Testis (tissue), 3 donors: ENCODE data around the gene MACROD2. TPM values are rescaled to one million over a fixed set of nuclear protein-coding genes. Genes with fewer than 3 reads are reported as not detected.

Experiments used
- DNase-seq: peaks from one replicate; pipeline ENCODE4 v3.0.0-alpha.2; 2019
- H3K27ac ChIP-seq, 2 donors: fragments of 200-600 bp; sonication (generic); one replicate each; pipeline ENCODE4 v1.5.1; 2019
- H3K27me3 ChIP-seq: fragments of 200-600 bp; sonication (generic); one replicate; pipeline ENCODE4 v1.5.1; 2019
- H3K36me3 ChIP-seq: fragments of 200-600 bp; sonication (generic); one replicate; pipeline ENCODE4 v1.5.1; 2017; ENCODE audit warnings: low read depth; ENCODE audit errors: missing control alignments
- H3K4me1 ChIP-seq: fragments of 200-600 bp; sonication (generic); one replicate; pipeline ENCODE4 v1.5.1; 2019
- H3K4me3 ChIP-seq, 2 donors: fragments of 200-600 bp; sonication (generic); one replicate each; pipeline ENCODE4 v1.5.1; 2017 to 2019
- H3K9me3 ChIP-seq: fragments of 200-600 bp; sonication (generic); one replicate; pipeline ENCODE4 v1.5.1; 2017
- POLR2A ChIP-seq: fragments of 450-650 bp; IDR thresholded peaks from one replicate; pipeline ENCODE4 v1.6.1; 2017; ENCODE audit warnings: antibody characterized with exemption, mild to moderate bottlenecking, moderate library complexity
- WGBS, 2 donors: methylation state at CpG; one replicate each; pipeline ENCODE4 v1.1.5; 2018; 5-methylcytosine and 5-hydroxymethylcytosine counted together
- intact Hi-C: fragments of 100-400 bp; cut with DNase I; formaldehyde crosslinking; loops from one replicate; pipeline ENCODE4 v1.15.1; 2023; ENCODE audit warnings: low total_unique reads
- polyA plus RNA-seq: library from polyadenylated mRNA; stranded (reverse); fragments of 350-450 nt; fragmentation: Illumina TruSeq; extraction: RNeasy Lipid Tissue Mini Kit (QIAGEN cat#74804); gene quantifications from one replicate; pipeline ENCODE4 v1.2.3, GENCODE V29; 2014; ENCODE audit warnings: low read depth, low replicate concordance; ENCODE audit not compliant: insufficient read depth
- total RNA-seq, 2 donors: library from RNA; depleted of rRNA; stranded (reverse); fragments of >200 nt; gene quantifications; one replicate each; pipeline ENCODE4 v1.2.3, GENCODE V29; 2016
- TF ChIP-seq, protein P1 (sequence below), 3 experiments: fragments of 450-650 bp in 2 of 3; fragments of 200-600 bp in 1 of 3; sonication (generic) in 1 of 3; IDR thresholded peaks; one replicate each; pipeline ENCODE4 v1.5.1; 2016 to 2019; ENCODE audit warnings: antibody characterized with exemption in 3 of 3, mild to moderate bottlenecking in 2 of 3, moderate library complexity in 1 of 3

MACROD2 gene
- total and polyA plus RNA-seq, 3 donors from 2014 or later = 12.6 to 20.6 (median 16.8) TPM

DNA sequence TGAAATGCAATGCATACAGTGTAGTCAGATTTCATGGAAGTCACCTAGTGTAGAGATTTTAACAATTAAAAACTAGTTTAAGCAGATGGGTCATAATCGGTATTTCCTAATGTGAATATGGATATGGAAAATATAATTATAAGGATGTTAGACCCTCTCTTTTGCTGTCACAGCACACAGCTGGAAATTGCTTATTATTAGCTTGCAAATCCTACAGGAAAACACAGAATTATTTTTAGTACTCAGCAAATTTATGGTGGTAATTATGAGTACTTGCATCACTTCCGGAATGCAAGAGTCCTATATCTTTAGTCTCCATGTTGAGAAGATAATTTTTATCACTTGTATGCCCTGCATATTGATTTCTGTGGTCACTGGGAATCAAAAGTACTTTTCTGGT lies 1584.4 kb downstream of the MACROD2 start:
- DNase-seq = no peak
- intact Hi-C loops = no loop called here
- TF ChIP-seq, protein P1, sequence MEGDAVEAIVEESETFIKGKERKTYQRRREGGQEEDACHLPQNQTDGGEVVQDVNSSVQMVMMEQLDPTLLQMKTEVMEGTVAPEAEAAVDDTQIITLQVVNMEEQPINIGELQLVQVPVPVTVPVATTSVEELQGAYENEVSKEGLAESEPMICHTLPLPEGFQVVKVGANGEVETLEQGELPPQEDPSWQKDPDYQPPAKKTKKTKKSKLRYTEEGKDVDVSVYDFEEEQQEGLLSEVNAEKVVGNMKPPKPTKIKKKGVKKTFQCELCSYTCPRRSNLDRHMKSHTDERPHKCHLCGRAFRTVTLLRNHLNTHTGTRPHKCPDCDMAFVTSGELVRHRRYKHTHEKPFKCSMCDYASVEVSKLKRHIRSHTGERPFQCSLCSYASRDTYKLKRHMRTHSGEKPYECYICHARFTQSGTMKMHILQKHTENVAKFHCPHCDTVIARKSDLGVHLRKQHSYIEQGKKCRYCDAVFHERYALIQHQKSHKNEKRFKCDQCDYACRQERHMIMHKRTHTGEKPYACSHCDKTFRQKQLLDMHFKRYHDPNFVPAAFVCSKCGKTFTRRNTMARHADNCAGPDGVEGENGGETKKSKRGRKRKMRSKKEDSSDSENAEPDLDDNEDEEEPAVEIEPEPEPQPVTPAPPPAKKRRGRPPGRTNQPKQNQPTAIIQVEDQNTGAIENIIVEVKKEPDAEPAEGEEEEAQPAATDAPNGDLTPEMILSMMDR (IDR thresholded peaks at IDR 0.05) = no peak
- no peak for TF ChIP-seq POLR2A
- Histone ChIP-seq H3K36me3 (no peaks in the 10 kb centered on the region), H3K27ac (no peak overlapping the region), H3K4me3 (no peak overlapping the region), H3K9me3 (no peaks in the 10 kb centered on the region), H3K4me1 (no peaks in the 10 kb centered on the region), H3K27me3 (no peaks in the 10 kb centered on the region)
- 79 to 80% methylated on average over 2 of the region's 2 CpGs for WGBS, 2 donors

DNA sequence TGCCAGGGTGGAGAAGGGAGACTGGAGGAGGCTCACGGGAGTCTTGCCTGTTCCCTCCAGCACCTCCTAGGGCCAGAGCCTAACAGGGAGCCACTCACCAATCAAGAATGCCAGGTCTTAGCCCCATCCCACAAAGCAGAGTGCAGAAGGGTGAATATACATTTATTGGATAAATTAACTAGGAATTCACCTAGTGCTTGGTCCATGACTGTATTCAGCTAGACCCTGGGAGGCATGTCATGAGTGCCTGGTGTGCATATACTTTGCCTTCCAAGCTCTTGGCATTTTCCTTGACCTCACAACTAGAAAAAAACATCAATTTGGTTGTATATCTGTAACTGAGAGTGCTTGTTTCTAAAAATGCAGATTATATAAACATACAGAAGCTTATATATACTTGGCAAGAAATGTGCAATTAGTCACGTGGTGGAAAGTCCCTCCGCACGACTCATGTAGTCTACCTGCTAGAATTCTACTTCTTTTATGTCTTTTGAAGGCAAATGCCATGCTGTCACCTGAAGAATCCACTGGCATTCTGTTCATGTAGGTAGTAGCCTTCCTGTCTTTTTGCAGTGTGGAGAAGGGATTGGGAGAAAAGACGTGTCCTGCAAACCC lies 1586.9 kb downstream of the MACROD2 start:
- Histone ChIP-seq H3K4me3 (no peak overlapping the region), H3K9me3 (no peaks in the 10 kb centered on the region), H3K27ac (no peak overlapping the region), H3K27me3 (no peaks in the 10 kb centered on the region), H3K4me1 (no peaks in the 10 kb centered on the region), H3K36me3 (no peaks in the 10 kb centered on the region)
- no peak for DNase-seq
- TF ChIP-seq POLR2A = no peak
- TF ChIP-seq, protein P1 (IDR thresholded peaks at IDR 0.05) = no peak
- WGBS, 2 donors = 61 to 77% methylated on average over 5 of the region's 5 CpGs
- intact Hi-C loops = no loop called here

- Histone ChIP-seq H3K27ac (no peak overlapping the region), H3K4me3 (no peak overlapping the region), H3K4me1 (no peaks in the 10 kb centered on the region), H3K27me3 (no peaks in the 10 kb centered on the region), H3K36me3 (no peaks in the 10 kb centered on the region), H3K9me3 (no peaks in the 10 kb centered on the region)
- DNase-seq = no peak
- TF ChIP-seq POLR2A = no peak
- TF ChIP-seq, protein P1 (IDR thresholded peaks at IDR 0.05) = no peak
- intact Hi-C loops = no loop called here
- WGBS, 2 donors = 88 to 92% methylated on average over 6 of the region's 6 CpGs
Observed at GRCh38 chr20:15584507-15584906, 1589.2 kb downstream of the MACROD2 start.

DNA sequence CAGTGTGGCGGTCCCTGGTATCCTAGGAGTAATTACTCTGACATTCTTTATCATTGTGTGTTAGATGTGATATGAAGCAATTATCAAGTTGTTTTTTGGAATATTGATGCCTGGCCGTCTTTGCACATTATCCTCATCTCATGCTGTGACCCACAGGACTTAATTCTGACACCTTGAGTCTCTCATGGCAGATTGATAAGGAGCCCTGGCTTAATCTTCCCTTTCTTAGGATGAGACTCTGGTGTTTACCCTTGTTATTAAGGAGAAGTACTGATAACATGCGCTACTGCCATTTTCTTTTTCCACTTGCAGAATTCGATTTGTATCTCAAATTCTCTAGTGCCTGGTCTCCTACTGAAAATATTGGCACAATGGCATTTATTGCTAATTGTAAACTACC lies 1597.8 kb downstream of the MACROD2 start:
- Histone ChIP-seq H3K4me1 (no peaks in the 10 kb centered on the region), H3K9me3 (no peaks in the 10 kb centered on the region), H3K36me3 (no peaks in the 10 kb centered on the region), H3K27ac (no peak overlapping the region), H3K4me3 (no peak overlapping the region), H3K27me3 (no peaks in the 10 kb centered on the region)
- no peak for DNase-seq
- 78 to 94% methylated on average over 4 of the region's 4 CpGs for WGBS, 2 donors
- TF ChIP-seq, protein P1 (IDR thresholded peaks at IDR 0.05) = no peak
- TF ChIP-seq POLR2A = no peak
- intact Hi-C loops = no loop called here

DNA sequence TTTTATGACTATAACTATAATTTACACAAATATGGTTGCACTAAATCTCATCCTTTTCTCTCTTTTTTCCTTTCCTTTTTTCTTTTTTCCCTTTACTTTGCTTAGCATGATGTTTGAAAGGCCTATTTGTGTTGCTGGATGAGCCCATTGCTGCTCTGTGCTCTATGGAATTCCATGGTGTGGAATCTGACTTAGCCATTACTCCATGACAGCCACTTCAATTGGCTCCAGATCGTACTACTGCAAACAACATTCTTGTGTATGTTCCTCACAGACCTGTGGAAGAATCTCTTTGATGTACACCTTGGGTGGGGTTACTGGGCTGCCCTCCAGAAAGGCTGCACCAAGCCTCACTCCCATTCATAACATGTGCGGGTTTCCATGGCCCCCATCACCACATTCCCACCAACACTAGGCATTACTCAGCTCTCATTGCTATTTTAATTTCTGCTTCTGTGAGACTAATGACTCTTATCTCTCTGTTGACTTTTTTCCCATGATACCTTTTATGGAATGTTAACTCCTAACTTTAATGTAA lies 1598.9 kb downstream of the MACROD2 start:
- no peak overlapping the region for H3K4me3 ChIP-seq
- DNase-seq = no peak
- H3K36me3 ChIP-seq = no peaks in the 10 kb centered on the region
- WGBS, 2 donors = 83 to 89% methylated on average over 2 of the region's 2 CpGs
- H3K27ac ChIP-seq = no peak overlapping the region
- H3K27me3 ChIP-seq = no peaks in the 10 kb centered on the region
- TF ChIP-seq, protein P1 (IDR thresholded peaks at IDR 0.05) = no peak
- no peak for TF ChIP-seq POLR2A
- intact Hi-C loops = no loop called here
- no peaks in the 10 kb centered on the region for H3K4me1 ChIP-seq
- no peaks in the 10 kb centered on the region for H3K9me3 ChIP-seq
